GM12801 (cell line): ENCODE measurements around the gene PM20D1.

Experiments used
- CTCF ChIP-seq: IDR thresholded peaks from one replicate; pipeline ENCODE4 v1.5.1; 2011; ENCODE audit warnings: control low read depth; ENCODE audit not compliant: insufficient read length; ENCODE audit errors: extremely low read depth

Gene PM20D1

GRCh38 chr1:205800981-205801703 lies 48.8 kb downstream of the PM20D1 start:
- no peak for TF ChIP-seq CTCF

- TF ChIP-seq CTCF = no peak
These were observed 49.5 kb downstream of the PM20D1 start for GRCh38 chr1:205800427-205800826.

- no peak for TF ChIP-seq CTCF
These were observed 51.4 kb downstream of the PM20D1 start for GRCh38 chr1:205798577-205798976.

- TF ChIP-seq CTCF = no peak
These were observed 52.8 kb downstream of the PM20D1 start for GRCh38 chr1:205797168-205797567.

- no peak for TF ChIP-seq CTCF
These were observed 55.8 kb downstream of the PM20D1 start for GRCh38 chr1:205794011-205794730.

GRCh38 chr1:205792961-205793673 lies 56.8 kb downstream of the PM20D1 start:
- TF ChIP-seq CTCF = no peak

- TF ChIP-seq CTCF = no peak
These were observed 57.5 kb downstream of the PM20D1 start for GRCh38 chr1:205792481-205792881.
